AG04450 (cell line): ENCODE data around the gene CLDN10. TPM values are rescaled to one million over a fixed set of nuclear protein-coding genes. Genes with fewer than 3 reads are reported as not detected.

Experiments
- CTCF ChIA-PET: fragments of 300-600, 350-600 bp; formaldehyde crosslinking; extraction: SDS; loops from one replicate; lab custom pipeline; 2022; ENCODE audit warnings: antibody characterized with exemption, inconsistent platforms; lab: Charles Lee
- POLR2A ChIA-PET: fragments of 350-600 bp; formaldehyde crosslinking; extraction: SDS; loops from one replicate; lab custom pipeline; 2021; ENCODE audit warnings: antibody characterized with exemption, inconsistent platforms; lab: Yijun Ruan, JAX
- DNase-seq: peaks from one replicate; pipeline ENCODE4 v3.0.0-alpha.2; 2011; ENCODE audit warnings: low read depth, low spot score
- H3K27ac ChIP-seq: one replicate; pipeline ENCODE4 v1.5.1; 2012; ENCODE audit warnings: low read depth, low read length, control low read depth
- H3K27me3 ChIP-seq: one replicate; pipeline ENCODE4 v1.6.0; 2012; ENCODE audit warnings: low read length; ENCODE audit not compliant: control insufficient read depth, insufficient read depth
- H3K4me3 ChIP-seq: 2 replicates; pipeline ENCODE4 v1.5.1; 2011; ENCODE audit warnings: mild to moderate bottlenecking, low read depth, low read length, control low read depth
- H3K9me3 ChIP-seq: 2 replicates; pipeline ENCODE4 v1.5.1; 2012; ENCODE audit warnings: low read length; ENCODE audit not compliant: control insufficient read depth, insufficient read depth
- polyA plus RNA-seq: library from polyadenylated mRNA; depleted of rRNA; stranded (reverse); fragments of >200 nt; gene quantifications from 2 replicates; pipeline ENCODE4 v1.2.3, GENCODE V29; 2011
- TF ChIP-seq, protein P1 (sequence below): IDR thresholded peaks from 2 replicates; pipeline ENCODE4 v1.5.1; 2011; ENCODE audit warnings: low read depth, low read length, control low read depth, inconsistent platforms

CLDN10 gene
- polyA plus RNA-seq, 1 experiment, result not detected

DNA sequence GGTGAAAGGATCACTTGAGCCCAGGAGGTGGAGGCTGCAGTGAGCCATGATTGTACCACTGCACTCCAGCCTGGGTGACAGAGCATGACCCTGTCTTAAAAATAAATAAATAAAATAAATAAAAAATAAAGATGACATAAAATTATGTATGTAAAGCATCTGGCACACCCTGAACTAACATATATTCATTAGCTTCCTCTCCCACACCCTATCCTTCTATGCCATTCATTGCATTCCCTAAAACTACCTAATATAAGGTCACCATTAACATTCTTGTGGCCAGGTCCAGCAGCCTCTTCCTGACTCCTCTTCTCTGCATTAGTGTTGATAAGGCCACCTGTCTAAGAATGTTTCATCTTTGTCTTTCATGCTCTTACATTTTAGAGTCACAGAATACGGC is 44.5 kb upstream of the CLDN10 start:
- ChIA-PET POLR2A (no interaction called here), CTCF (no interaction called here)
- TF ChIP-seq, protein P1, sequence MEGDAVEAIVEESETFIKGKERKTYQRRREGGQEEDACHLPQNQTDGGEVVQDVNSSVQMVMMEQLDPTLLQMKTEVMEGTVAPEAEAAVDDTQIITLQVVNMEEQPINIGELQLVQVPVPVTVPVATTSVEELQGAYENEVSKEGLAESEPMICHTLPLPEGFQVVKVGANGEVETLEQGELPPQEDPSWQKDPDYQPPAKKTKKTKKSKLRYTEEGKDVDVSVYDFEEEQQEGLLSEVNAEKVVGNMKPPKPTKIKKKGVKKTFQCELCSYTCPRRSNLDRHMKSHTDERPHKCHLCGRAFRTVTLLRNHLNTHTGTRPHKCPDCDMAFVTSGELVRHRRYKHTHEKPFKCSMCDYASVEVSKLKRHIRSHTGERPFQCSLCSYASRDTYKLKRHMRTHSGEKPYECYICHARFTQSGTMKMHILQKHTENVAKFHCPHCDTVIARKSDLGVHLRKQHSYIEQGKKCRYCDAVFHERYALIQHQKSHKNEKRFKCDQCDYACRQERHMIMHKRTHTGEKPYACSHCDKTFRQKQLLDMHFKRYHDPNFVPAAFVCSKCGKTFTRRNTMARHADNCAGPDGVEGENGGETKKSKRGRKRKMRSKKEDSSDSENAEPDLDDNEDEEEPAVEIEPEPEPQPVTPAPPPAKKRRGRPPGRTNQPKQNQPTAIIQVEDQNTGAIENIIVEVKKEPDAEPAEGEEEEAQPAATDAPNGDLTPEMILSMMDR, result no peak
- Histone ChIP-seq H3K27ac (no peak overlapping the region), H3K27me3 (peaks cover 6% of the 10 kb centered on the region), H3K9me3 (no peaks in the 10 kb centered on the region), H3K4me3 (no peak overlapping the region)
- no peak for DNase-seq

GRCh38 chr13:95508996-95509395 is 43.5 kb upstream of the CLDN10 start:
- DNase-seq, result no peak
- H3K27me3 ChIP-seq, result peaks cover 6% of the 10 kb centered on the region
- H3K9me3 ChIP-seq, result no peaks in the 10 kb centered on the region
- no peak overlapping the region for H3K27ac ChIP-seq
- H3K4me3 ChIP-seq, result no peak overlapping the region
- CTCF ChIA-PET, result no interaction called here
- TF ChIP-seq, protein P1, result no peak
- POLR2A ChIA-PET, result no interaction called here

DNA sequence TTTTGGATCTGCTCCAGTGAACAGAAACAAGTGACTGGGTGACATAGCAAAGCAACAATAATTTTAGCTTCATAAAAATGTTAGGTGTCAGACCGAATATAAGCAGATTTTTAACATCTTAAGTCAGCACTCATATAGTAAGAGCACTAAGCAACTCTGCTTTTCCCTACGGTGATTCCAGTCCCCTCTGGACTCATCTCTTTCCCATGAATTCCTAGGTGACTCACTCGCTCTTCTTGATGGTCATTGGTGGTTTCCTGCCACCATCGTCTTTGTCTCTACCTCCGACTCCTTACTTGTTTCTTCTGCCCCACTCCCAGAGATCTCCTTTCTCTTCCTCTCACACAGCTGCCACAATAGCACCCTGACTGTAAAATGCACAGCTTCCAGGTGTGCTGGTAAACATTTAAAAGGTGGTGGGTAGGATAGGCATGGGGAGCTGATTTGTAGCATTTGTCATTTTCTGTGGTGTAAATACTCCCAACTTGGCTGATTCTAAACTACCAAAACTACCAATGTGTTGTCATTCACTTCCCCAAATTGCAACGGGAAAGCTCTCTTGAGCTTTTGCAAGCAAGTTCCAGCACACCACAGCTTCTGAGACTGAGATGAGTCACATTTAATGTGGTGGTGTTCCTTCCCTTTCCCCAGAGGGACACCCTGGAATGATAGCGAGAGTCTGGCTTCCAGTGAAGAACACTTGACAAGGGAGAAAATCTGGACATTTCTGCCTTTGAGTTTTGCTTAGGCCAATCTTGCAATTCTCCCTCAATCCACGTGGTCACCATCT is 42.8 kb upstream of the CLDN10 start:
- H3K4me3 ChIP-seq, result no peak overlapping the region
- TF ChIP-seq, protein P1, result no peak
- no peak overlapping the region for H3K27ac ChIP-seq
- POLR2A ChIA-PET, result no interaction called here
- H3K9me3 ChIP-seq, result no peaks in the 10 kb centered on the region
- CTCF ChIA-PET, result interaction anchor here (0.6 kb wide), 1 partner anchor 152 kb away, joined by 3 read pairs; no protein-coding TSS in a partner anchor
- no peak for DNase-seq
- peaks cover 6% of the 10 kb centered on the region for H3K27me3 ChIP-seq

DNA sequence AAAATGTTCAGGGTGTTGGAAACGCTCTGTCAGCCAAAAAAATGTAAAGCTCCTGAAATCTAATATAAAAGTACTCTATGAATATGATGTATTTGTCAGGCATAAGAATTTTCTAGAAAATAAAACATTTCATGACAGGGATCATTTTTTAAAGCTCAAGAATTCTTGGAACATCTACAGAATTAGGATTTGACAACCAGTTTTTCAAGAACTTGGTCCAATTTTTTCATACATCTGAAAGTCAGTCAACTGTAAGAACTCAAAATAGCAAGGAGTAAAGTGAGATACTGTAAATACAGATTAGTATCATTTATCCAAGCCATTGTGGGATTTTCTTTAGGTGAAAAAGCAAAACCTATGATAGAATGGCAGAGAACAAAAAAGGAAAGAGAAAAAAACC is 41.6 kb upstream of the CLDN10 start:
- Histone ChIP-seq H3K27ac (no peak overlapping the region), H3K4me3 (no peak overlapping the region), H3K9me3 (no peaks in the 10 kb centered on the region), H3K27me3 (peaks cover 4% of the 10 kb centered on the region)
- ChIA-PET POLR2A (no interaction called here), CTCF (interaction anchor here (0.7 to 1.2 kb wide), 2 partner anchors 26 to 889 kb away, joined by 3 to 5 read pairs; no protein-coding TSS in a partner anchor)
- TF ChIP-seq, protein P1, result no peak
- DNase-seq, result no peak

DNA sequence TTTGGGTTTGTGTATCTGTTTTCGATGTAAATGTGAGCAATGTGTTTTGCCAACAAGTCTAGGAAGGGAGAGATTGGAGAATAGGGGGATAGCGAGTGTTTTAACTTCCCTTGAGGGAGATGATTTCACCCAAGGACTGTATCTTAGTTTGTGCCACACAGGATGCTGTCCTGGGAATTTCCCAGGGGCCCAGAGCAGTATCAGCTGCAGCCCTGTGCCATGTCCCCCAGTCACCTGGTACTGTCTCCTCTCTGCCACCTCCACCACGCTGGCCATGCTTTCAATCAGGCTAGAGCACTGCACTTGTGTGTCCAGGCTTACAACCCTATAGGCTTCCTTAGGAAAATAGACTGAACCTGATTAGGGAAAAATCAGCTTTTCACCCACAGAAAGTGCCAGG is 40.1 kb upstream of the CLDN10 start:
- CTCF ChIA-PET, result no interaction called here
- H3K4me3 ChIP-seq, result no peak overlapping the region
- POLR2A ChIA-PET, result no interaction called here
- no peak overlapping the region for H3K27ac ChIP-seq
- no peaks in the 10 kb centered on the region for H3K9me3 ChIP-seq
- TF ChIP-seq, protein P1, result no peak
- H3K27me3 ChIP-seq, result peaks cover 4% of the 10 kb centered on the region
- DNase-seq, result no peak
